Peyer's patch (tissue), 4 donors: Measurements from ENCODE around the gene FAM174C.

Experiments used
- CTCF ChIP-seq, 6 experiments: fragments of 450-650 bp in 4 of 6; fragments of 200-600 bp in 2 of 6; sonication (generic) in 1 of 6; IDR thresholded peaks; one replicate each; pipeline ENCODE4 v1.5.1; 2017 to 2019; ENCODE audit warnings: antibody characterized with exemption in 6 of 6, mild to moderate bottlenecking in 3 of 6, moderate library complexity in 1 of 6
- POLR2A ChIP-seq, 2 donors: fragments of 450-650 bp; IDR thresholded peaks; one replicate each; pipeline ENCODE4 v1.5.1; 2017; ENCODE audit warnings: antibody characterized with exemption in 2 of 2, mild to moderate bottlenecking in 2 of 2, moderate library complexity in 2 of 2

GRCh38 chr19:1235625-1236538 lies 39.4 kb upstream of the FAM174C start:
- no peak for TF ChIP-seq CTCF (IDR thresholded peaks at IDR 0.05)
- no peak for TF ChIP-seq POLR2A (IDR thresholded peaks at IDR 0.05)
